Iris pigment epithelial cell (primary cell): ENCODE measurements around the gene TMX1.

Experiments
- DNase-seq: peaks from one replicate; pipeline ENCODE4 v3.0.0-alpha.2; 2011; ENCODE audit warnings: low read depth

Gene TMX1

GRCh38 chr14:51293149-51293911, 53.3 kb downstream of the TMX1 start:
- peak; percentile 75 for DNase-seq

- DNase-seq = no peak
Measured at GRCh38 chr14:51293912-51294389, 53.9 kb downstream of the TMX1 start.

- DNase-seq = no peak
Measured at GRCh38 chr14:51294951-51295525, 55.0 kb downstream of the TMX1 start.

- DNase-seq = no peak
Measured at GRCh38 chr14:51295646-51296263, 55.7 kb downstream of the TMX1 start.

- DNase-seq = no peak
Measured at GRCh38 chr14:51297066-51297465, 57.0 kb downstream of the TMX1 start.

- no peak for DNase-seq
Measured at GRCh38 chr14:51298895-51299294, 58.8 kb downstream of the TMX1 start.

- no peak for DNase-seq
Measured at GRCh38 chr14:51302295-51303030, 62.4 kb downstream of the TMX1 start.

- DNase-seq = peak; percentile 87
Measured at GRCh38 chr14:51304438-51304837, 64.4 kb downstream of the TMX1 start.

- peak; percentile 98 for DNase-seq
Measured at GRCh38 chr14:51304941-51305340, 64.9 kb downstream of the TMX1 start.

- DNase-seq = no peak
Measured at GRCh38 chr14:51305751-51306150, 65.7 kb downstream of the TMX1 start.
